GM18517 (cell line): ENCODE results near the gene PC.

Experiments used
- ATAC-seq: cut with Tn5 transposase; IDR thresholded peaks from one replicate; pipeline ENCODE4 v1.9.1; 2021; ENCODE audit warnings: mild to moderate bottlenecking, moderate library complexity; ENCODE audit not compliant: unreplicated experiment

Gene PC

GRCh38 chr11:66885950-66886440 lies 72.2 kb downstream of the PC start:
- no peak for ATAC-seq

DNA sequence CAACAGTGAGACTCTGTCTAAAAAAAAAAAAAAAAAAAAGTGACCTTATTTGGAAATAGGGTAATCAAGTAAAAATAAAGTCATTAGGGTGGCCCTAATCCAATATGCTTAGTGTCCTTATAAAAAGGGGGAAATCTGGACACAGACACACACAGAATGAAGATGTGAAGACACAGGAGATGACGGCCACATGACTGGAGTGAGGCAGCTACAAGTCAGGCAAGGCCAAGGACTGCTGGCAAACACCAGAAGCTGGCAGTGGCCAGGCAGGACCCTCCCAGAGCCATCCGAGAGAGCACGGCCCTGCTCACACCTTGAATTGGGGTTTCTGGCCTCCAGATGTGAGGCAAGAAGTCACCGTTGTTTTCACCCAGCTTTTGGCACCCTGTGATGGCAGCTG lies 72.7 kb downstream of the PC start:
- ATAC-seq: no peak

DNA sequence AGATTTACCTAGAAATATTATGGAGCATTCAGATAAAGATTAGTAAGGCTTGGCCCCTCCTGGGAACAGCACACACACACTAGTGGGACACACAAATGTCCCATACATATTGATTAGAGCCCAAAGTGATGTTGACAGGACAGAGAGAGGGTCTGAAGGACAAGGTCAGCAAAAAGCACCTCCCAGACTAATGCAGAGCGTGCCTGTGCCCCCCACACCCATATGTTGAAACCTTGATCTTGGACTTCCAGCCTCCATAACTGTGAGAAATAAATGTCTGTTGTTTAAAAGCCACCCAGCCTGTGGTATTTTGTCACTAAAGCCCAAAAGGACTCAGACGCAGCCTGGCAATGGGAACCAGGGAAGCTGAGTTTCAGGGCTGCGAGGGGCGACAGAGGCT lies 73.7 kb downstream of the PC start:
- no peak for ATAC-seq

DNA sequence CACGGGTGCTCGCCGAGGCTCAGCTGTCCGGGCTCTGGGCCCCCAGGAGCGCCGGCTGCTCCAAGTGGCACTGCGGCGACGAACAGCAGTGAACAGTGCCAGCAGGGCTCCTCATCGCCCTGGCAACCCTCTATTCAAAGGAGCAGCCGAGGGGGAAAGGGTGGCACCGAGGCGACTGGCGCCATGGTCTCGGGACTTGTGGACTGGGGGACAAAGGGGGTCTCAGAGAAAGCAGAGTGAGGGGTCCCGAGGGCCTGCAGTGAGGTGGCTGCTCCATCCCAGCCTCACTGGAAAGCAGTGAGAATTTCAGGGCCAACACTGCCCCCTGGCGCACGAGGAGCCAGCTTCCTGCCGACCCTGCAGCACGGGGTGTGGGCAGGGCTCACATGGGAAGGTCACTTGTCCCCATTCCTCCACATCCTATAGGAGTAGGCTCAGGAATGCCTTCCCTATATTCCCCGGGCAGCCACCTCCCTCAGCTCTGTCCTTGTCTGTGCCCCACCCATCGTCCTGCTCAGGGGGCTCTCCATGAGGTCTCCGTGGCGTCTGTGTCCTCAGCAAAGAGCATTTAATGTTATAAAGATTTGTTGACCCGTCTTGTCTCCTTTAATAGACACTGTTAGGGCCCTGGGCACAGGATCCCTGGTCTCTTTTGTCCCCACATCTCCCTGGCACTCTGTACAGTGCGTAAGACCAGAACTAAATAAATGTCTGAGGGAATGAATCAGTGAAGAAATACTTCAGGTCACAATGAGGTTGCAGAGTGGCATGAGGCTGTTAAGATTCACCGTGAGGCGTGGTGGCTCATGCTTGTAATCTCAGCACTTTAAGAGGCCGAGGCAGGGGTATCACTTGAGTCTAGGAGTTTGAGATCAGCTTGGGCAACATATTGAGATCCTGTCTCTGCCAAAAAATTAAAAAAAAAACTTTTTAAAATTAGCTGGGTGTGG lies 74.9 kb downstream of the PC start:
- ATAC-seq: no peak

DNA sequence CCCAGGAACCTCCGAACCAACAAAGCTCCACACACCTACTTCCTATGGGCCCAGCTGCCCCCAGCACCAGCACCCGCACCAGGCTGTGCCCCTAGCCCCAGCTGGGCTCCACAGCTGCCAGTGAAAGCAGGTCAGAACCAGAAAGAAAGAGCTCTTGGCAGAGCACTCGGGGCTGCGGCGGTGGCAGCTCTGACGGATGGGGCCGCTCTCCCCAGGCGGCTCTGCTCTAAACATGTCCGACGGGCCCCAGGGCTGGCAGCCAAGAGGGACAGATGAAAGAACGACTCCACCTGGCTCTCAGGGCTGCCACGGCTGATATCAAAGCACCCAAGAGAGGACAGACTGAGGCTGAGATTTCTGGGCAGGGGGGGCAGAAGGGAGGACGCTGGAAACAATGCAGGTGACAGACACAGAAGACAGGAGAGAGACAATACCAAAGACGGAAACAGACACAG lies 75.6 kb downstream of the PC start:
- no peak for ATAC-seq

DNA sequence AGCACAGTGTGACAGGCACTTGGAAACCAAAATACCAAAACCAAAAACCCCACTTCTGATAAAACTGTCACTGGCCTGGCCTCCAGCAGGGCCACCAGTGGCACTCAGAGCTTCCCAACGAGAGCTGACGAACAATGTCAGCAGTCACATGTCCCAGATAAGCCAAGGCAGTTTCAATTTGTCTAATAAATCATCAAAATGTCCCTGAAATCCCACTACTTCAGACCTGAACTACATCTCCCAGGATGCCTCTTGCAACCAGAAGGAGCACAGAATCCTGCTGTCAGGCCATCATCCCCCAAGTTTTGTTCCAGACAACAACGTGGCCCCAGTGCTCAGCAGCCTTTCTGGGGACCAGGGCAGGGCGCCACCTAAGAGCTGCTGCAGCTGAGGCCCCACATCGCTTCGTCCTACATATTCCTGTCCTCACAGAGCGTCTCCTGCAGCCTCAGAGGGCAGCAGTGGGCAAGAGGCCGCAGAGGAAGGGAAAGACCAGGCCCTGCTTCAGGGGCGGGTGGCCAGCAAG lies 76.2 kb downstream of the PC start:
- no peak for ATAC-seq

- no peak for ATAC-seq
Observed at GRCh38 chr11:66881451-66881835, 76.7 kb downstream of the PC start.

GRCh38 chr11:66880496-66881450 lies 77.4 kb downstream of the PC start:
- ATAC-seq: no peak

DNA sequence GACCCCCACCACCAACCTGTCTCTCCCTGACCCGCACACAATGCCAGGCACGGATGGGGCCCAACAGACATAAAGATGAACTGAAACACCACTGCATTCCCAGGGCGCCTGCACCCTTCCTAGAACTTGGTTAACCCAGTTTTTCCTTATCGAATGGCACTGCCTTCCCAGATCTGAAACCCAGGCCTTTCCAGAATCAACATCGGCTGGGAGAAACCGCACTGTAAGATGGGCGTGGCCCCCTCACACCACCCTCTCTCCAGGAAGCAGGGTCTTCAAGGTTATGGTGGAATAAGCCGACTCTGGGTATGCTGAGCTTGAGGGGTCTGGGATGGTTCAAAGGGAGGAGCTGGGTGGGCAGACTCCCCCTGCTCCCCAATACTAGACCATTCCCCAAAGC lies 78.2 kb downstream of the PC start:
- ATAC-seq: no peak

DNA sequence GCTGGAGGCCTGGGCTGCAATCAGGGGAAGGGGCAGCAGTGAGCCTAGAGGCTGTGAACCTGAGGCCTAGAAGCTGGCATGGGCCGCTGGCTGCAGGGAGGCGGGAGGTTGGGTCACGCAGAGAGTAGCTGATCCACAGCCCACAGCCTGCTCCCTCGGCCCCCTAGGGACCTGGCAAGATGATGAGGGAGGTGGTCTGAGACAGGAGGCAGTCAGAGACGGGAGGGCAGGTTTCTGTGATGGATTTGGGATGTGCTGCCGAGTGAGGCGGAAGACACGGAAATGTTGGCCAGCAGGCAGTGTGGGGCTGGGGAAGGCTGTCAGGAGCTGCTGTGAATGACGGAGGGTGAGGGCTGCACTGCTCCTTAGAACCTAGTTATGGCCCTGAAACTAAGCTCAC lies 78.6 kb downstream of the PC start:
- no peak for ATAC-seq

DNA sequence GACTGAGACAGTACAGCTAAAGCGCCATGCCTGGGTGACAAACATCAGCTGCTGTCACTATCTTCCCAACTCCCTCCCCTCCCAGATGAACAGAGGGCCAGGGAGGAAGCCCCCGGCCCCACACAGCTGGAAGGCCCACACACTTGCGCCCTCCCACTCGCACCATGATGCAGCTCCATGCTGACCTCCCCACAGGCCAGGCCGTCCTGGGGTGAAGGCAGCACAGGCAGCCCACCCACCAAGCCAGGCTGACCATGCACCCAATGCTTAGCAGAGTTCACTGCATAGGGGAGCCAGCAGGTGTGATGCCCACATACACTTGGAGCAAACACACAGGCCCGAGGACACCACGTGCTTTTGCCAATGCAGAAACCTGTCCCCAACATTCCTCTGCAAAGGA lies 79.2 kb downstream of the PC start:
- ATAC-seq: no peak

GRCh38 chr11:66878474-66878873 lies 79.7 kb downstream of the PC start:
- ATAC-seq: no peak

DNA sequence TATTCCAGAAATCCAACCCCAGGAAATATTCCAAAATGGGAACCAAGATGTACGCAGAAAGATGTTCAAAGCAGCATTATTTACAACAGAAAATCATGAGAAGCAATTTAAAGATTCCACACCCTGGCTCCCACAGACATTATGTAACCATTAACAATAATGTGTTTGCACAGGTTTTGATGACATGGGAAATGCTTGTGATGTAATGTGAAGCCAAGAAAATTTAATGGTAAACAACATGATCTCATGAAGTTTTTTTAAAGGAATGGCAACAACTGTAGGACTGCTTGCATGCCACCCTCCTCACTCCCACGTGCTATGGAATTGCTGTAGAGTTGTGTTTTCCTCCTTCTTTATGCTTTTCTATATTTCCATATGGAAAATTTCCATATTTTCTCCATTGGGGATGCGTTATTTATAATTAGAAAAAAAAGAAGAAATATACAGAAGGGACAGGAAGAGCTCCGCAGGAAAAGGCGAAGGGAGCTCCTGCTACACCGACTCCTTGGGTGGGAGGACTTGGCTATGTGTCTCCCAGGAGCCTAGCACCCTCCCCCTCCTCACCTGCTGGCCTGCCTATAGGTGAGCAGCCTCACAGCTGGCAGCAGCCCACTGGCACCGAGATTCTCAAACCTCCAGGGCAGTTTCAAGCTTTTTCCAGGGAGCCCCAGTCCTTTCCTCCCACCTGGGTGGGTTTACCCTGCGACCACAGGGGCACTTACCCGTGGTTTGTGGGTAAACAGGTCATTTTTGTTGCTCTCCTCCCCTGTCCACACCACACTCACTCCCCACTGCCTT lies 80.4 kb downstream of the PC start:
- ATAC-seq: no peak

DNA sequence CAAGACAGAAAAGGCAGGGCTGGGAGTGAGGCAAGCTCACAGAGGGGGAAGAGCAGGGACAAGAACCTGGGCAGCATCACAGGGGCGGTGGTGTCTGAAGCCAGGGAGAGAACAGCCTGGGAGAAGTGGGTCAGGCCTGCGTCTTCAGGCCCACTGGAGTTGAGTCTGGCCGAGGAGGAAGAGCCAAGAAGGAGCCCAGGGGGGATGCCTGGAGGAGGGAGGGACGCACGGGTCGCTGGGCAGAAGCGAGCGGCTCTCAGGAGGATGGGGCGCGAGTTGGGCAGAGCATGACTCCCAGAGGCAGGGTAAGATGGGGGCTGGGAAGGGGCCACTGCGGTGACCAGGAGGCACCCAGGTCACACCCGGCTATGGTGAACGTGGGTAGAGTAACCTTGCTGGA lies 82.8 kb downstream of the PC start:
- no peak for ATAC-seq

DNA sequence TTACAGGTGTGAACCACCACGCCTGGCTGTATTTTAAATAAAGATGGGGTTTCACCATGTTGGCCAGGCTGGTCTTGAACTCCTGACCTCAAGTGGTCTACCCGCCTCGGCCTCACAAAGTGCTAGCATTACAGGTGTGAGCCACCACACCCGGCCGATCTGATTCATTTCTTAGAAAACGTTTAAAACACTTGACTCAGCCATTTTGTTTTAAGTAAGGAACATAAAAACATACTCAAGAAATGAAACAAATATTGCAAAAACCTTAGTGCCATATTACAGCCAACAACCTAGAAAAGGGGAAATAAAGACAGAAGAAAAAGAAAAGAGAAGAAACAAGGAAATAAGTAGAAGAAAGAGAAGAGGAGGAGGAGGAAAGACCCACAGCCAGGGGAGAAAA lies 84.0 kb downstream of the PC start:
- ATAC-seq: no peak

- no peak for ATAC-seq
Observed at GRCh38 chr11:66871521-66871901, 86.7 kb downstream of the PC start.

GRCh38 chr11:66870616-66871520 lies 87.3 kb downstream of the PC start:
- ATAC-seq: no peak

- no peak for ATAC-seq
Observed at GRCh38 chr11:66870131-66870530, 88.1 kb downstream of the PC start.

DNA sequence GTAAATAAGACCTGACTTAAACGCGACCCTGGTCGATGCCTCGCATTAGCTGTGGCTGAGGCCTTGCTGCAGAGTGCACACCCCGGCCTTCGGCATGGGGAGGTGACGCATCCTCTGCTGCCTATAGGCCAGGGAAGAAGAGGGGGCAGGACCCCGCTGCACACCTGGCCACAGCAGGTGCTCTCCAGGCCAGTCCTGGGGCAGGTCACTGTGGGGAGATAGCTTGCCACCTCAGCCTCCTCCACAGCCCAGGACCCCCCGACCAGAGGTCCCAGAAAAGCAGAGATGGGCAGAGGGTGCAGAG lies 88.7 kb downstream of the PC start:
- no peak for ATAC-seq
